HFFc6 (cell line): ENCODE results near the gene RNU11. TPM values are rescaled to one million over a fixed set of nuclear protein-coding genes. Genes with fewer than 3 reads are reported as not detected.
"Not testable (repeated sequence)": the region's sequence is repeated elsewhere in the genome, so short reads cannot be mapped to it uniquely, and the experiment has no call there.

Experiments used
- DNase-seq: peaks from one replicate; pipeline ENCODE4 v3.0.0-alpha.2; 2018
- H3K27ac Mint-ChIP-seq: 2 replicates; pipeline ENCODE4 v1.8.0; 2020; ENCODE audit warnings: mild to moderate bottlenecking, mixed read lengths
- H3K27me3 Mint-ChIP-seq: 2 replicates; pipeline ENCODE4 v1.8.0; 2021; ENCODE audit warnings: mild to moderate bottlenecking, moderate library complexity, mixed read lengths; ENCODE audit not compliant: insufficient read depth
- H3K36me3 Mint-ChIP-seq: 2 replicates; pipeline ENCODE4 v1.8.0; 2021; ENCODE audit warnings: low read depth, mixed read lengths
- H3K4me1 Mint-ChIP-seq: 2 replicates; pipeline ENCODE4 v1.8.0; 2020; ENCODE audit warnings: low read depth, mixed read lengths
- H3K4me3 Mint-ChIP-seq: 2 replicates; pipeline ENCODE4 v1.8.0; 2020; ENCODE audit warnings: mild to moderate bottlenecking, moderate library complexity, mixed read lengths
- H3K9me3 Mint-ChIP-seq: 2 replicates; pipeline ENCODE4 v1.8.0; 2020; ENCODE audit warnings: mild to moderate bottlenecking, mixed read lengths
- total RNA-seq, 6 experiments: library from RNA; stranded (reverse); fragmentation: NEBNext Ultra II Directional; extraction: Animal tissue kit (Norgen Biotek cat#: 25700); gene quantifications; 2 replicates in 1 of 6; 3 replicates in 5 of 6; pipeline ENCODE4 v1.2.3, GENCODE V29; 2021
- TF ChIP-seq, protein P1 (sequence below): fragments of 200-600 bp; sonication (generic); IDR thresholded peaks from 2 replicates; pipeline ENCODE4 v1.5.0; 2021; ENCODE audit warnings: antibody characterized with exemption, mild to moderate bottlenecking

RNU11 gene
- total RNA-seq, 6 experiments from 2014 or later: not detected

DNA sequence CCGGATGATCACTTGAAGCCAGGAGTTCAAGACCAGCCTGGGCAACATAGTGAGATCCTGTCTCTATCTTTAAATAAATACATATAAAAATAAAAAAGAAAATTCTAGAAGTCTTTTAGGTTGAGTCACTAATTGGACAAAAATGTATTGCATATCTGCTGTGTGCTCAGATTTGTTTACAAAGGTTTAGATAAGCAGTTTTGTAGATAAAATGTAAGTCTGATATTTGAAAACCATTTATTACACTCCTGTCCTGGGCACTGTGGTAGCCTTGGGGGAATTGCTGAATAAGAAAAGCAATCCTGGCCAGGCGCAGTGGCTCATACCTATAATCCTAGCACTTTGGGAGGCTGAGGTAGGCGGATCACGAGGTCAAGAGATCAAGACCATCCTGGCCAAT, 31.8 kb downstream of the RNU11 start:
- H3K27ac Mint-ChIP-seq: no peak overlapping the region
- no peak for DNase-seq

DNA sequence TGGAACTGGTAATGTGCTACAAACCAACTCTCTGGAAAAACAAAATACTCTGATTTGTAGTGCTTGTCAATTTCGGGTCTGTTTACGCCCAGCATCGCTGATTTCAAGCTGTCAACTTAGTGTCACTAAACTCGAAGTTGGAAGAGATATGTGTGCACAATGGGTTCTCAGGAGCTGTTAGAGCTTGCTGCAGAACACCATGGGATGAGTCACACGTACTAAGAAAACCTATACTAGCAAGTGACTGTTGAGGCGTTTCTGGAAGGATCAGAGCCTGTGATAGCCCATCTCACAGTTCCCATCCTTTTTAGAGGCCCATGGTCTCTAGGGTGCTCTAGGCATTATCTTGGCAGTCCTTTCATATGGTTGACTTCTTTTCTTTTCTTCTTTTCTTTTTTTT, 34.4 kb downstream of the RNU11 start:
- H3K4me1 Mint-ChIP-seq: peaks cover 12% of the 10 kb centered on the region
- H3K4me3 Mint-ChIP-seq: no peak overlapping the region
- H3K27me3 Mint-ChIP-seq: peaks cover 3% of the 10 kb centered on the region; the same call in 1 of the 2 replicates
- TF ChIP-seq, protein P1, sequence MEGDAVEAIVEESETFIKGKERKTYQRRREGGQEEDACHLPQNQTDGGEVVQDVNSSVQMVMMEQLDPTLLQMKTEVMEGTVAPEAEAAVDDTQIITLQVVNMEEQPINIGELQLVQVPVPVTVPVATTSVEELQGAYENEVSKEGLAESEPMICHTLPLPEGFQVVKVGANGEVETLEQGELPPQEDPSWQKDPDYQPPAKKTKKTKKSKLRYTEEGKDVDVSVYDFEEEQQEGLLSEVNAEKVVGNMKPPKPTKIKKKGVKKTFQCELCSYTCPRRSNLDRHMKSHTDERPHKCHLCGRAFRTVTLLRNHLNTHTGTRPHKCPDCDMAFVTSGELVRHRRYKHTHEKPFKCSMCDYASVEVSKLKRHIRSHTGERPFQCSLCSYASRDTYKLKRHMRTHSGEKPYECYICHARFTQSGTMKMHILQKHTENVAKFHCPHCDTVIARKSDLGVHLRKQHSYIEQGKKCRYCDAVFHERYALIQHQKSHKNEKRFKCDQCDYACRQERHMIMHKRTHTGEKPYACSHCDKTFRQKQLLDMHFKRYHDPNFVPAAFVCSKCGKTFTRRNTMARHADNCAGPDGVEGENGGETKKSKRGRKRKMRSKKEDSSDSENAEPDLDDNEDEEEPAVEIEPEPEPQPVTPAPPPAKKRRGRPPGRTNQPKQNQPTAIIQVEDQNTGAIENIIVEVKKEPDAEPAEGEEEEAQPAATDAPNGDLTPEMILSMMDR: no peak
- no peaks in the 10 kb centered on the region for H3K9me3 Mint-ChIP-seq
- no peak overlapping the region for H3K27ac Mint-ChIP-seq
- DNase-seq: no peak
- H3K36me3 Mint-ChIP-seq: no peaks in the 10 kb centered on the region; the same call in 1 of the 2 replicates

More for the DNA sequence above, 31.8 kb downstream of the RNU11 start:
- TF ChIP-seq, protein P1: no peak
- Mint-ChIP-seq H3K27me3 (peaks cover 3% of the 10 kb centered on the region; the same call in 1 of the 2 replicates), H3K4me1 (peaks cover 10% of the 10 kb centered on the region), H3K4me3 (no peak overlapping the region), H3K36me3 (no peaks in the 10 kb centered on the region; the same call in 1 of the 2 replicates), H3K9me3 (no peaks in the 10 kb centered on the region)

DNA sequence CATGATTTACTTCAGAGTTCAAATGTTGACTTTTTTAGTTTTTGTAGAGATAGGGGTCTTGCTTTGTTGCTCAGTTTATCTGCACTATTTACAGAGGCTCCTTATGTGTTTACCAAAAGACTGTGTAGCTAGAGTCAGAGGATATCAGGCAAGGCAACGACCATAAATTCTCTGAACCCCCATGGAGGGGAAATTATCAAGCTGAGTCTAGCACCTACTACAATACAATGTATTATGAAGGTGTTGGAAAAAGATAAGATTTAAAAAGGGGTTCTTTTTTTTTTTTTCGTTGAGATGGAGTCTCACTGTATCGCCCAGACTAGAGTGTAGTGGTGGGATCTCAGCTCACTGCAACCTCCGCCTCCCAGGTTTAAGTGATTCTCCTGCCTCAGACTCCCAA, 36.5 kb downstream of the RNU11 start:
- Mint-ChIP-seq H3K27me3 (peaks cover 3% of the 10 kb centered on the region; the same call in 1 of the 2 replicates), H3K36me3 (no peaks in the 10 kb centered on the region; the same call in 1 of the 2 replicates), H3K27ac (no peak overlapping the region), H3K4me3 (no peak overlapping the region), H3K4me1 (peaks cover 13% of the 10 kb centered on the region), H3K9me3 (no peaks in the 10 kb centered on the region)
- DNase-seq: no peak
- TF ChIP-seq, protein P1: no peak

DNA sequence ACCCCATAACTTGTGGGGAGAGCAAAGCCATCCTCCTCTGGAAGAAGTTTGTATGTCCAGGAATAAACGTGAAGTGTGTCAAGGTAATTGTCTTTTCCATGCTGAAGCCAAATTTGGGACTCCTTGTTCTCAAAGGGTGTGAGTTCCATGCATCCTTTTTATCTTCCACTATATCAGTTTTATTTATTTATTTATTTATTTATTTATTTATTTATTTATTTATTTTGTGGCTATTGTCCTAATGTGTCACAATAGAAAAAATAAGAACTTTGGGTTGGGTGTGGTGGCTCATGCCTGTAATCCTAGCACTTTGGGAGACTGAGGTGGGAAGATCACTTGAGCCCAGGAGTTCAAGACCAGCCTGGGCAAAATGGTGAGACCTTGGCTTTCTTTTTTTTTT, 43.2 kb downstream of the RNU11 start:
- H3K4me3 Mint-ChIP-seq, H3K27me3 Mint-ChIP-seq, DNase-seq, H3K27ac Mint-ChIP-seq, H3K9me3 Mint-ChIP-seq: not testable (repeated sequence)
- peaks cover 14% of the 10 kb centered on the region for H3K36me3 Mint-ChIP-seq
- peaks cover 11% of the 10 kb centered on the region for H3K4me1 Mint-ChIP-seq

Other genes starting within 250 kb of the RNU11 start
- gene RCC1, start 142.6 kb upstream of the RNU11 start, total RNA-seq: 10 to 100 TPM; 30.9 to 45.4 (median 38.4) TPM
- gene TRNAU1AP, start 95.5 kb upstream of the RNU11 start, total RNA-seq: 10 to 100 TPM; 20.9 to 33.0 (median 28.2) TPM
- under 1 TPM in 3 of 6 experiments, not detected in 3; 0.19 to 0.53 (median 0.20) TPM for gene RAB42, start 56.3 kb upstream of the RNU11 start, total RNA-seq
- 10 to 100 TPM; 32.0 to 40.7 (median 35.9) TPM for gene TAF12, start 5.5 kb upstream of the RNU11 start, total RNA-seq
- 10 to 100 TPM; 11.1 to 13.2 (median 12.0) TPM for gene GMEB1, start 20.2 kb downstream of the RNU11 start, total RNA-seq
- 10 to 100 TPM; 66.9 to 88.2 (median 76.6) TPM for gene YTHDF2, start 88.3 kb downstream of the RNU11 start, total RNA-seq
- not detected for gene OPRD1, start 163.6 kb downstream of the RNU11 start, total RNA-seq